HG02973 (cell line): ENCODE results near the gene GPR137.

Source experiments
- ATAC-seq: cut with Tn5 transposase; IDR thresholded peaks from one replicate; pipeline ENCODE4 v1.9.1; 2021; ENCODE audit warnings: moderate library complexity; ENCODE audit not compliant: unreplicated experiment

Gene GPR137

DNA sequence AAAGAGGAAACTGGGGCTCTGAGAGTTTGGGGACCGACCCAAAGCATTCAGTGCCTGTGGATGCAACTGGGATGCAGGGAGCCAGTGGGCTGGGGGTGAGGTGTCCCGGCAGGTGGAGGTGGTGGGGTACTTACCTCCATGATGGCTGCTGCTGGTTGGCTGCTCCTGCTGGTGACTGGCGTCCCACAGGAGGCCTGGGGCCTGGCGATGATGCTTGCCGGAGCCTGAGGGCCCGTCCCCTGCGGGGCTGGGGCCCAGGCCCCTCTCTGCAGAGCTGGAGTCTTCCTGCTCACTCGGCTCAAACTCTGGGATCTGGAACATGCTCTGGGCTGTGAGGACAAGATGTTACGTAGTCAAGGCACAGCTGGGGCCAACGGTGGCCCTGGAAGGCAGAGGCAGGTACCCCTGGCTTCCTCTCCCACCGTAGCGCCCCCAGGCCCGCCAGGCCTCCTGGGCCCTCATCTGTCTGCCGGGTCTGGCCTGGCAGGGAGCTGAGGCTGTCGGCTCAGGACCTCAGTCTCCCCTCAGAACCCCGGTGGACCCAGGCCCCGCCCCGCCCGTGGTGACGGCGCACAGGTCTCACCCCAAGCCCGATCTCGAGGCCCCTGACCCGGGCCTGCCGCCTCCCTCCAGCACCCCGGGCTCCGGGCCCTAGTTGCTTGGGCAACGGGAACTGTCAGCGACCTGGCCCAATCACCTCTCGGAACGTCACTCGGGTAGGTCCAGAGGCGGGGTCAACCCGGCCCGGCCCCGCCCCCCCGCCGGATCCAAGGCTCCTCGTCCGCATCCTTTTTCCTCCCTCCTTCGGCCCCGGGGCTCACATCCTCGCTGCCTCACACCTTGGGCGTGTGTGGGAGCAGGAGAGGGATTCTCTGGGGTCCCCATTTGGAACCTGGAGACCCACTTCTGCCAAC lies 1.3 kb upstream of the GPR137 start, which contains the start of gene BAD:
Gene BAD (minus strand): TSS at position 618 of the 914 bp plus-strand sequence. CDS start 297 bp downstream, at position 321.
- ATAC-seq = peak; percentile 69

DNA sequence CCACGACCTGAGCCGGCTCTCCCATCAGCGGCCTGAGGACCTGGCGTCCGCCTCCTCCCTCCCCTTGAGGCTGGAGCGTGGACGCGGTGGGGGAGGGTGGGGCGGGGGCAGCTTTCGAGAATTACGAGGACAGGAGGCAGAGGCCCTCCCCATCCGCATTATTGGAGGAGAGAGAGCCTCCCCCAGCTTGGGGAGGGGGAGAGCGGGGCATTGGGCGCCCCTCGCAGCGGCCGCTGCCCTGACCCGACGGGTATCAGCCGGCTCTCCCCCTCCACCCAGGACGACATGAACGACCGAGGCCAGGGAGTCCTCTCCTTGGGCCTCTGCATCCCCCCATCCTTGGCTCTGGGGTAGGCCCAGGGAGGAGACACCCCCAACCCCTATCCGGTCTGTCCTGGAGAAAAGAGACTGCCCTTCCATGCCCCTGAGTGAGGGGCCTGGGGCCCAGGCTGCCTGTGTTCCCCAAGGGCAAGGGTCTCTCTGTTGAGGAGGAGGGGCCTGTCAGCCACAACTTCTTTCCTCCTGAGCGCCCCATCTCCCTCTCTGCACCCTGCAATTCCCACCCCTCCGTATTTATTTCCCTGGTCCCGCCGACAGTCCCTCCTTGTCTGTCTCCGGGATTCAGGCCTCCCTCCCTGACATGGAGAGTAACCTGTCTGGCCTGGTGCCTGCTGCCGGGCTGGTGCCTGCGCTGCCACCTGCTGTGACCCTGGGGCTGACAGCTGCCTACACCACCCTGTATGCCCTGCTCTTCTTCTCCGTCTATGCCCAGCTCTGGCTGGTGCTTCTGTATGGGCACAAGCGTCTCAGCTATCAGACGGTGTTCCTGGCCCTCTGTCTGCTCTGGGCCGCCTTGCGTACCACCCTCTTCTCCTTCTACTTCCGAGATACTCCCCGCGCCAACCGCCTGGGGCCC lies 495 bp downstream of the GPR137 start:
- no peak for ATAC-seq

DNA sequence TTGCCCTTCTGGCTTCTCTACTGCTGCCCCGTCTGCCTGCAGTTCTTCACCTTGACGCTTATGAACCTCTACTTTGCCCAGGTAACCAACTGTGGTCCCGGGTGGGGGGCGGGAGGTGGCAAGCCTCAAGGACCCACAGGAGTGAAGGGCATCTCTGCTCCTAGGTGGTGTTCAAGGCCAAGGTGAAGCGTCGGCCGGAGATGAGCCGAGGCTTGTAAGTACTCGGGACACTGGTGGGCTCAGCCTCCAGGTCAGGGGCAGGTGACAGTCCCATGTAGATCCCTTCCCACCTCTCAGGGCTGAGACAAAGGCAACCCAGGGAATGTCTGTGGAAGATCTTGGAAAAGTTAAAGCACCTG lies 1.1 kb downstream of the GPR137 start:
- ATAC-seq = no peak

DNA sequence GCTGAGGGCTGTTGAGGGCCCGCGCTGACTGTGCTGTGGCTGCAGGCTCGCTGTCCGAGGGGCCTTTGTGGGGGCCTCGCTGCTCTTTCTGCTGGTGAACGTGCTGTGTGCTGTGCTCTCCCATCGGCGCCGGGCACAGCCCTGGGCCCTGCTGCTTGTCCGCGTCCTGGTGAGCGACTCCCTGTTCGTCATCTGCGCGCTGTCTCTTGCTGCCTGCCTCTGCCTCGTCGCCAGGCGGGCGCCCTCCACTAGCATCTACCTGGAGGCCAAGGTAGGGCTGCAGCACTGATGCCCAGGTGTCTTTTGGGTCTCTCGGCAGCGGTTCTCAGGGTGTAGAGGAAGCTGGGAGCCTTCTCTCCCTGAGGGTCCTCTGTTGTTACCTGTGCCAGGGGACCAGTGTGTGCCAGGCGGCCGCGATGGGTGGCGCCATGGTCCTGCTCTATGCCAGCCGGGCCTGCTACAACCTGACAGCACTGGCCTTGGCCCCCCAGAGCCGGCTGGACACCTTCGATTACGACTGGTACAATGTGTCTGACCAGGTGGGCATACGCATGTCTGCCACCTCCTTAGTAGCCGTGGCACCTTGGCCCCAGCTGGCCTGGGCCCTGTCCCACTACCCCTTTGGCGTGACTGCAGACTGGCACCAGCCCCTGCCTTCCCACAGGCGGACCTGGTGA lies 2.2 kb downstream of the GPR137 start:
- ATAC-seq = no peak

DNA sequence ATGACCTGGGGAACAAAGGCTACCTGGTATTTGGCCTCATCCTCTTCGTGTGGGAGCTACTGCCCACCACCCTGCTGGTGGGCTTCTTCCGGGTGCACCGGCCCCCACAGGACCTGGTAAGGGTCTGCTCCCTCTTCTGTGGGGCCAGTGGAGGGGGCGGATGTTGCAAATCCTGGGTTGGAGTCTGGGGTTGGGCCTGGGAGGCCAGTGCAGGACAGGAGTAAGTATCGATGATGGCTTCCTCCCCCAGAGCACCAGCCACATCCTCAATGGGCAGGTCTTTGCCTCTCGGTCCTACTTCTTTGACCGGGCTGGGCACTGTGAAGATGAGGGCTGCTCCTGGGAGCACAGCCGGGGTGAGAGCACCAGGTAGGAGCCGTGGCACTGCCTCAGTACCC lies 2.7 kb downstream of the GPR137 start:
- ATAC-seq = no peak

DNA sequence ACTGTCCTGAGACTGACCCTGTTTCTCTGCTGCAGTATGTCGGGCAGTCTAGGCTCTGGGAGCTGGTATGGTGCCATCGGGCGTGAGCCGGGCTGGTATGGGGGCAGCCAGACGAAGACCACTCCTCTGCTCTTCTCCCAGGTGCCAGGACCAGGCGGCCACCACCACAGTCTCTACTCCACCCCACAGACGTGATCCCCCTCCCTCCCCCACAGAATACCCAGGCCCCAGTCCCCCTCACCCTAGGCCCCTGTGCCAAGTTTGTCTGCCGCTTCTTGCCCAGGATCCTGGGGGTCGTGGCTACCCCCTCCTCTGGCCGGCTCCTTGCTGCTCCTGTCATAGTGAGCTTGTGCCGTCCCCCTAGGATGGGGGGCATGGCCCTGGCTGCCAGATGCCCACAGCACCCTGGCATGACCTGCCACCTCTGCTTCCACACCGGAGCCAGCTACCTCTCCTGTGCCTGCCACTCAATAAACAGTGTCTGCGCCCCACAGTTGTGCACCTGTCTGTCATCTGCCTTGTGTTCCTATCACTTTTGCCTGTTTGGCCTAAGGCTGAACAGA lies 3.4 kb downstream of the GPR137 start:
- no peak for ATAC-seq

DNA sequence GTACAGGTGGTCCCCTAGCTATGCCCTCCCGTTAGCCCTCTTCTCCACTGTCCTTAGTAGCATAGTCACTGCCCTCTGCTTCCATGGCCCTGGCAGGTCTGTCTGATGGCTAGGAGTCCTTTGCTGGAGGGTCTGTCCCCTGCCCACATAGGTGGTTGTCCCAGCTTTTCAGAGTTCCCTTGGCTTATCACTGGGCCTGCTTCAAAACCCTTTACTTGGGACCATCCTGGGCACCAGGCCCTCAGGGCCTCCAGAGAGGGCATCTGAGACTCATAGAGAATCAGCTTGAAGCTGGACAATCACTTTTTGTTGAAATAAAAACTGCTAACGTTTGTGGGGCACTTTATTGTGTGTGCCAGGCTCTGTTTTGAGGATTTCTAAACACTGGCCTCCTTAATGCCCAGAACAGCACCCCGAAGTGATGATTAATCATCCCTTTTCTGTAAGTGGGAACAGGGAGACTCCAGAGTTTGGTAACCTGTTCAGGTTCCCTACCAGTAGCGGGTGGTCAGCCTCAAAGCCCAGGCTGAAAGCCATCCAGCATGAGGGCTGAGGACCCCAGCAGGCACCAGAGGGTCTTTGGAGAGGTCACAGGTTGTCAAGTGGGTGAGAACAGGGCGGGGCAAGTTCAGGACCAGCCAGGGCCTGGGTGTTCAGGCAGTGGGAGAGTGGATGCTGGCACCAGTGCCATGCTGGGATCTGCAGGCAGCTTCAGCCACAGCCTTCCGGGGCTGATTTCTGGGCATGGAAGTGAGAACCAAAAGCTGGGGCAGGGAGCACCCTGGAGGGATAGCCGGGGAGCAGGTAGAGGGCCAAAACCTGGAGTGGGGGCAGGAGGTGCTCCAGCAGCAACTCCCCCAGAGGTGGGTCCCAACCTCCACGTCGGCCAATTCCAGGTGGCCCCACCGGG lies 5.0 kb downstream of the GPR137 start:
- ATAC-seq = no peak

DNA sequence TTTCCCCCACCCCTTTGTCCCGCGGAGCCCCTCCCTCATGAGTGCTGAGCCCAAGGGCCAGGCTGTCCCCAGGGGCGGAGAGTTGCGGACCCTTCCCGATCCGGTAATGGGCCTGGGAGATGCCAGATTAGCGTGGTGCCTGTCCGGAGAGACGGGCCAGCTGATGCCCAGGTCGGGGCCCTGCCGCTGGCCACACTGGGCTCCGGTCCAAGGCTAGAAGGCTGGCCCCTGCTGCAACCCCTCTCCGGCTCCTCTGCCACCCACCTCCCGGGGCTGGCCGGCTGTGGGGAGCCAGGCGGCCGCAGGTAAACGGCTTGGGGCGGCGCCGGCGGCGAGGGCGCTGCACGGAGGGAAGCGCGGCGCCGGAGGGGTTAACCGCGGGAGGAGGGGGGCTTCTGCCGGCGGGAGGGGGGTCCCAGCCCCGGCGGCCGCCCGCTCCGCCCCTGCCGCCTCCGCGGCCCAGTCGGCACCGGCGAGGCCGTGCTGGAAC lies 5.7 kb downstream of the GPR137 start, which contains the start of gene KCNK4:
Gene KCNK4 (plus strand): TSS at position 41 of the 490 bp plus-strand sequence. CDS start 1,717 bp downstream, outside the sequence.
- ATAC-seq = no peak

DNA sequence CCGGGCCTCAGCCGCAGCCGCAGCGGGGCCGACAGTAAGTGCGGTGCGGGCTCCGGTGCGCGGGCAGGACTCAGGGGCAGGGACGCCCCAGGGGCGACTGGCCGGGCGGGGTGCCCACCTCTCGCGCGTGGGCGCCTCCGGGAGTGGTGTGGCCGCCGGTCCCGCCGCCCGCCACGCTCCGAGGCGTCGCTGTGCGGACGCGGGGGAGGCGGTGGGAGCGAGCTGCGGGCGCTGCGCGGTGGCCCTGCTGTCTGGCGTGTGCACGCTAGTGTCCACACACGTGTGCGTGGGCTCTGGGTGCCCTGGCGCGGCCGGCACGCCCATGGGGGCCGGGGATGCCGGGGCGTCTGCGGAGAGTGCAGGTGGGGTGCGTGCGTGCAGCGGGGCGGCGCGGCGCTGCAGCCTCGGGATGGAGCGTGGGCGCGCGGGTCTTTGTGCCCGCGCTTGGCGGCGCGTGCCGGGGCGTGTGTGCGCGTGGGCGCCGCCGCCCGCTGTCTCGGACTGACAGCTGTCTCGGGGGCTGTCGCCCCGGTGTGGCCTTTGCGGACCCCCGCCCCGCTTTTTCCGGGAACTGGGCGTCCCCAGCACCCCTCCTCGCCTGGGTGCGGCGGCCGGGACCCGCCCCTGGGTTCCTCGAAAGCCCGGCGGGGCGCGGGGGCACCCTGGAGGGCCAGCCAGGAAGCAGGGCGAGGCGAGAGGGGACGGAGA lies 6.3 kb downstream of the GPR137 start:
- ATAC-seq = no peak

DNA sequence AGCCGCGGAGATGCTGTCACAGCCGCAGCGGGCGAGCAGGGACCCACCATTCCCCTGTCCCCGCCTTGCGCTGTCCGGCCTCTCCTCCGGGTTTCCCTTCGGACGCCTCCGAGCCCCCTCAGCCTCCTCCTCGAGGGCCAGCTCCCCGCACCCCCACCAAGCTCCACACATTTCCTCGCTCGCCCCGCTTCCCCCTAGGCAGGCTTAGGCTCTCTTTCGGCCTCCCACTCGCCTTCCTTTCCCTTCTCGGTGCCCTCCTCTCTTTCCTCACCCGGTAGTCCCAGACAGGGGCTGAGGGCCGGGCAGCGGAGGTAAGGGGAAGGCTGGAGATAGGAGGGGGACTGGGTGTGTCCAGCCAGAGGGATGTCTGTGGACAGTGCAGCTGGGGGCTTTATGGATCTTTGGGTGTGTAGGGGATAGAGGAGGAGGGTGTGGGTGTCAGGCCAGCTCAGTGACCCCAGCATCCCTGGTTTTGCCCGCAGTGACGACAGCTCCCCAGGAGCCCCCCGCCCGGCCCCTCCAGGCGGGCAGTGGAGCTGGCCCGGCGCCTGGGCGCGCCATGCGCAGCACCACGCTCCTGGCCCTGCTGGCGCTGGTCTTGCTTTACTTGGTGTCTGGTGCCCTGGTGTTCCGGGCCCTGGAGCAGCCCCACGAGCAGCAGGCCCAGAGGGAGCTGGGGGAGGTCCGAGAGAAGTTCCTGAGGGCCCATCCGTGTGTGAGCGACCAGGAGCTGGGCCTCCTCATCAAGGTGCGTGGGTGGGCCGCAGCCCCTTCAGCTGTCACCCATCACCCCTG lies 7.0 kb downstream of the GPR137 start:
- no peak for ATAC-seq

DNA sequence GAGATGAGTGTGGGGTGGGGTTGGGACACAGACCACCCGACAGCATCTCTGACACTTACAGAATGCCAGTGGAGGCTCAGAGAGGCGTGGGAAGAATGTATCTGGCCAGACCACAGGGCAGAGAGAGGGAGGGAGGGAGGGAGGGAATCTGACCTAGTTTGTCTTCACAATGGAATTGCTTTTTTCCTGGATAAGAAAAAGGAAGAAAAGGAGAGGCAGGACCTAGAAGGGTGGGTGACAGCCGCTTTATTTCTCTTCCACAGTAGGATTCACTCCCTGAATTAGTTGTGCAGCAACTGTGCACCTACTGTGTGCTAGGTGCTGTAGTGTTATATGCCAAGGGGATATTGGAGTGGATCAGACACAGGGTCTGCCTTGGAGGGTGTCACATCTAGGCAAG lies 9.1 kb downstream of the GPR137 start:
- no peak for ATAC-seq

DNA sequence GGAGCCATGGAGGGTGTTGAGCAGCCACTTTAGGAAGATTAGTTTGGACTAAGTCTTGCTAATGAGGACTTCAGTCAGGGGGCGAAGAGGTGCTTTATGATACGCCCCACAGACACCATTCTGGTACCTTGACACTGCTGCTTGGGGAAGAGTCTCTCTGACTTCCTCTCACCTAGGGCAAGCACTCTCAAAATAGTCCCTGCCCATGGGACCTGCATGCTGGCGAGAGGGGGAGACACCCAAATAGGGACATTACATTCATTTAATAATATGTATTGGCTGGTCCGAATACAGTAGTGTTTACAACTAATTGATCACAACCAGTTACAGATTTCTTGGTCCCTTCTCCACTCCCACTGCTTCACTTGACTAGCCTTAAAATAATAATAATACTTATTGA lies 10.1 kb downstream of the GPR137 start:
- no peak for ATAC-seq

DNA sequence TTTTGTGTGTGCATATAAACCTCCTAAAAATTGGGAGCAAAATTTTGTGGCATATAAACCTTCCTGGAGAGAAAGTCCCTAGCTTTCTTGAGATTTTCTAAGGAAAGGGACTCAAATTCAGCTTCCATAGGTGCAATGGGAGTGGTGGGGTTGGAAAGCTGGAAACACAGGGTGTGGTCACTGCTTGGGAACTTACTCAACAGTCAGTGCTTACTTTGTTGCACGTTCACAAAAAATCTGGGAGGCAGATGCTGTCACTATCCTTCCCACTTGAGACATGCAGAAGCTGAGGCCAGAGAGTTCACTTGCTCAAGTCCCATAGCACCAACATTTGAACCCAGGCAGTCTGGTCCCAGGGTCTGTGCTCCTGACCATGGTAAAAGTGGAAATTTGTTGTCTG lies 10.6 kb downstream of the GPR137 start:
- ATAC-seq = no peak

DNA sequence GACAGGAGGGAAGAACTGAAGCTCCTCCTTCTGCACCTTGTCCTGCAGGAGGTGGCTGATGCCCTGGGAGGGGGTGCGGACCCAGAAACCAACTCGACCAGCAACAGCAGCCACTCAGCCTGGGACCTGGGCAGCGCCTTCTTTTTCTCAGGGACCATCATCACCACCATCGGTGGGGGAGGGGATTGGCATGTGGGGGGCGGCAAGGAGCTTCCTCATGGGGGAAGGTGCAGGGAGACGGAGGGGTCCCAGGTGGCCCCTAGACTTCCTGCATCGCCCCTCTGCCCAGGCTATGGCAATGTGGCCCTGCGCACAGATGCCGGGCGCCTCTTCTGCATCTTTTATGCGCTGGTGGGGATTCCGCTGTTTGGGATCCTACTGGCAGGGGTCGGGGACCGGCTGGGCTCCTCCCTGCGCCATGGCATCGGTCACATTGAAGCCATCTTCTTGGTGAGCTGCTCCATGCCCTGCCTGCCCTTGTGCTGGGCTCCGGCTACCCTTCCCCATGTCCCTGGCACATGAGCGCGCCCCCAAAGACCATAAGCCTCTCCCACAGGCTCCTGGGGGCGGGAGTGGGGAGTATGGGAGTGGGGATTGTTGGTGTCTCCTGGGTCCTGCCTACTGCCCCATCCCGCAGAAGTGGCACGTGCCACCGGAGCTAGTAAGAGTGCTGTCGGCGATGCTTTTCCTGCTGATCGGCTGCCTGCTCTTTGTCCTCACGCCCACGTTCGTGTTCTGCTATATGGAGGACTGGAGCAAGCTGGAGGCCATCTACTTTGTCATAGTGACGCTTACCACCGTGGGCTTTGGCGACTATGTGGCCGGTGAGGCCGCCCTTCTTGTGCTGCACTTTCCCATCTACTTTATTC lies 11.4 kb downstream of the GPR137 start:
- ATAC-seq = no peak

DNA sequence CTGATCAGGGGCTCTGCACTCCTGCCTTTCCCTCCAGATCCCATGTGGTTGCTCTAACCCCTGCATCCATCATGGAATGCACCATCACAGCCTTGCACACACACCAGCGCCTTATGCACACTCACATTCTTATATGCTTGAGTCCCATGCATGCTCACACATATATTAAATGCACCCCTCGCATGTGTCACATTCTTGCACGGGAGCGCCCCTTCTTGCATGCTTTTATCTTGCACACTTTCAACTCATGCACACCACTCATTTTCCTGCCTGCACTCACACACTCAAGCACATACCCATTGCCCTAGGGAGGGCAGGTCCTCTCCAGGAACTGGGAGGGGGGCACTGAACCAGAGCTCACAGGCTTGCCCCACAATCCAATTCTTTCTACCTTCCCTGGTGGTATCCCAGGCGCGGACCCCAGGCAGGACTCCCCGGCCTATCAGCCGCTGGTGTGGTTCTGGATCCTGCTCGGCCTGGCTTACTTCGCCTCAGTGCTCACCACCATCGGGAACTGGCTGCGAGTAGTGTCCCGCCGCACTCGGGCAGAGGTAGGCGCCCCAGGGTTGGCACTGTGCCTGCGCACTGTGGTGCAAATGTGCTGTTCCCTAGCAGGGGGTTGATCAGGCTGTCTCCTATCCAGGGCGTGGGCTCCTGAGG lies 12.2 kb downstream of the GPR137 start:
- ATAC-seq = no peak

DNA sequence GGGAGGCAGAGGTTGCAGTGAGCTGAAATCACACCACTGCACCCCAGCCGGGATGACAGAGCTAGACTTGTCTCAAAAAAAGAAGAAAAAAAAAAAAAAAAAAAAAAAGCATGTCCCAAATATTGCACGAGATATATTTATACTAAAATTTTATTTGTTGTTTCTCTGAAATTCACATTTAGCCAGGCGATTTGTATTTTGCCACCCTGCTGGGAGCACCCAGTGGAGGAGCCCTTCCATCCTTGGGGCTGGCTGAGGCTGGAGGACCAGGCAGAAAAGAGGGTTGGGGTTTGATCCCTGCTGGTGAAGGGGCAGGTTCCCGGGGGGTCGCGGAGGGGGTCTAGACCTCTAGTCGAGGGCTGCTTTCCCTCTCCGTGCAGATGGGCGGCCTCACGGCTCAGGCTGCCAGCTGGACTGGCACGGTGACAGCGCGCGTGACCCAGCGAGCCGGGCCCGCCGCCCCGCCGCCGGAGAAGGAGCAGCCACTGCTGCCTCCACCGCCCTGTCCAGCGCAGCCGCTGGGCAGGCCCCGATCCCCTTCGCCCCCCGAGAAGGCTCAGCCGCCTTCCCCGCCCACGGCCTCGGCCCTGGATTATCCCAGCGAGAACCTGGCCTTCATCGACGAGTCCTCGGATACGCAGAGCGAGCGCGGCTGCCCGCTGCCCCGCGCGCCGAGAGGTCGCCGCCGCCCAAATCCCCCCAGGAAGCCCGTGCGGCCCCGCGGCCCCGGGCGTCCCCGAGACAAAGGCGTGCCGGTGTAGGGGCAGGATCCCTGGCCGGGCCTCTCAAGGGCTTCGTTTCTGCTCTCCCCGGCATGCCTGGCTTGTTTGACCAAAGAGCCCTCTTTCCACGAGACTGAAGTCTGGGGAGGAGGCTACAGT lies 13.6 kb downstream of the GPR137 start:
- ATAC-seq = no peak
